Tibial nerve (tissue), 4 donors: ENCODE measurements around the gene TMEM128. TPM values are rescaled to one million over a fixed set of nuclear protein-coding genes. Genes with fewer than 3 reads are reported as not detected.
"Not testable (repeated sequence)": the region's sequence is repeated elsewhere in the genome, so short reads cannot be mapped to it uniquely, and the experiment has no call there.

ENCODE experiments used
- DNase-seq, 2 donors: peaks; one replicate each; pipeline ENCODE4 v3.0.0-alpha.2; 2019; ENCODE audit warnings: low spot score in 2 of 2
- H3K27ac ChIP-seq, 4 donors: fragments of 200-600 bp; sonication (generic) in 3 of 4; one replicate each; pipeline ENCODE4 v1.5.1; 2017 to 2019; ENCODE audit warnings: mild to moderate bottlenecking in 1 of 4
- H3K27me3 ChIP-seq, 2 donors: fragments of 200-600 bp; sonication (generic) in 1 of 2; one replicate each; pipeline versions ENCODE4 v1.5.1 to v1.6.0; 2017 to 2019
- H3K36me3 ChIP-seq, 3 donors: fragments of 200-600 bp; sonication (generic); one replicate each; pipeline ENCODE4 v1.5.1; 2018 to 2019
- H3K4me1 ChIP-seq, 4 donors: fragments of 200-600 bp; sonication (generic) in 3 of 4; one replicate each; pipeline ENCODE4 v1.5.1; 2017 to 2019
- H3K4me3 ChIP-seq, 4 donors: fragments of 200-600 bp; sonication (generic) in 3 of 4; one replicate each; pipeline ENCODE4 v1.5.1; 2017 to 2019; ENCODE audit warnings: mild to moderate bottlenecking in 1 of 4, moderate library complexity in 1 of 4
- H3K9me3 ChIP-seq, 4 donors: fragments of 200-600 bp; sonication (generic) in 3 of 4; one replicate each; pipeline ENCODE4 v1.5.1; 2017 to 2019
- EP300 ChIP-seq, 2 donors: sonication (generic); formaldehyde crosslinking; IDR thresholded peaks; one replicate each; pipeline ENCODE4 v1.6.1; 2017; ENCODE audit warnings: antibody characterized with exemption in 2 of 2, mild to moderate bottlenecking in 1 of 2
- POLR2A ChIP-seq, 2 donors: fragments of 450-650 bp; IDR thresholded peaks; one replicate each; pipeline ENCODE4 v1.6.1; 2017; ENCODE audit warnings: antibody characterized with exemption in 2 of 2, mild to moderate bottlenecking in 2 of 2, moderate library complexity in 2 of 2
- WGBS, 2 donors: methylation state at CpG; one replicate each; pipeline ENCODE4 v1.1.5; 2018; 5-methylcytosine and 5-hydroxymethylcytosine counted together
- total RNA-seq, 4 donors: library from RNA; depleted of rRNA; stranded (reverse); fragments of >200 nt; gene quantifications; one replicate each; pipeline ENCODE4 v1.1.0, GENCODE V29; 2016
- TF ChIP-seq, protein P1 (sequence below), 5 experiments: fragments of 200-600 bp in 3 of 5; fragments of 450-650 bp in 2 of 5; sonication (generic) in 3 of 5; IDR thresholded peaks; one replicate each; pipeline ENCODE4 v1.5.1; 2016 to 2019; ENCODE audit warnings: antibody characterized with exemption in 5 of 5, mild to moderate bottlenecking in 3 of 5, moderate library complexity in 2 of 5

Gene TMEM128
- total RNA-seq, 4 donors from 2014 or later, result 13.3 to 36.5 (median 23.8) TPM

- Histone ChIP-seq H3K27me3 (no peaks in the 10 kb centered on the region), H3K4me3 (no peak overlapping the region), H3K9me3 (no peaks in the 10 kb centered on the region), H3K36me3 (no peaks in the 10 kb centered on the region), H3K4me1 (peaks cover 0 to 12% (median 4%) of the 10 kb centered on the region in 4 donors), H3K27ac (no peak overlapping the region)
- TF ChIP-seq, protein P1, sequence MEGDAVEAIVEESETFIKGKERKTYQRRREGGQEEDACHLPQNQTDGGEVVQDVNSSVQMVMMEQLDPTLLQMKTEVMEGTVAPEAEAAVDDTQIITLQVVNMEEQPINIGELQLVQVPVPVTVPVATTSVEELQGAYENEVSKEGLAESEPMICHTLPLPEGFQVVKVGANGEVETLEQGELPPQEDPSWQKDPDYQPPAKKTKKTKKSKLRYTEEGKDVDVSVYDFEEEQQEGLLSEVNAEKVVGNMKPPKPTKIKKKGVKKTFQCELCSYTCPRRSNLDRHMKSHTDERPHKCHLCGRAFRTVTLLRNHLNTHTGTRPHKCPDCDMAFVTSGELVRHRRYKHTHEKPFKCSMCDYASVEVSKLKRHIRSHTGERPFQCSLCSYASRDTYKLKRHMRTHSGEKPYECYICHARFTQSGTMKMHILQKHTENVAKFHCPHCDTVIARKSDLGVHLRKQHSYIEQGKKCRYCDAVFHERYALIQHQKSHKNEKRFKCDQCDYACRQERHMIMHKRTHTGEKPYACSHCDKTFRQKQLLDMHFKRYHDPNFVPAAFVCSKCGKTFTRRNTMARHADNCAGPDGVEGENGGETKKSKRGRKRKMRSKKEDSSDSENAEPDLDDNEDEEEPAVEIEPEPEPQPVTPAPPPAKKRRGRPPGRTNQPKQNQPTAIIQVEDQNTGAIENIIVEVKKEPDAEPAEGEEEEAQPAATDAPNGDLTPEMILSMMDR (IDR thresholded peaks at IDR 0.05), result no peak
- no peak for TF ChIP-seq EP300 (IDR thresholded peaks at IDR 0.05)
- no peak for TF ChIP-seq POLR2A (IDR thresholded peaks at IDR 0.05)
- DNase-seq, result no peak
- WGBS, 2 donors, result 64 to 70% methylated on average over 10 of the region's 10 CpGs
Measured at GRCh38 chr4:4256799-4257198, 8.8 kb upstream of the TMEM128 start.

DNA sequence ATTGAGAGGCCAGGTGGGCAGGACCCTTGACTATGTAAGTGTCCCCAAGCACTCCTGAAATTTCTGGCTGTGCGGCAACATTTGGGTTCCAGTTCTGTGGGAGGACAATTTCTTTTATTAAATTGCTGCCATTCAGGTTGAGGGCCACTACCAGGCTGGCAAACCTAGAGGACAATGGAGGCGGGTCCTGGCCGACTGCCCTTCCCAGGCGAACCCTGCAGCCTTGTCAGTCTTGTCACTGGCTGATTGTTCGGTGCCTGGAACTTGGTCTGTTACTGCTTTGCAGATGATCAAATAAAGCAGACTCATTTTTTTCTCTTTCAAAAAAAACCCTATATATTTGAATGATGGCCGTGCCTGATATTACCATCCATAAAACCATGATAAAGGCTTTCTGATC, 6.6 kb upstream of the TMEM128 start:
- WGBS, 2 donors, result 46 to 66% methylated on average over 6 of the region's 6 CpGs
- H3K27me3 ChIP-seq, result no peaks in the 10 kb centered on the region
- no peaks in the 10 kb centered on the region for H3K36me3 ChIP-seq
- H3K27ac ChIP-seq, result no peak overlapping the region
- H3K4me3 ChIP-seq, result no peak overlapping the region
- H3K9me3 ChIP-seq, result no peaks in the 10 kb centered on the region
- no peak for TF ChIP-seq EP300 (IDR thresholded peaks at IDR 0.05)
- TF ChIP-seq, protein P1 (IDR thresholded peaks at IDR 0.05), result no peak
- no peak for TF ChIP-seq POLR2A (IDR thresholded peaks at IDR 0.05)
- no peak for DNase-seq
- peaks cover 0 to 12% (median 2%) of the 10 kb centered on the region in 4 donors for H3K4me1 ChIP-seq

DNA sequence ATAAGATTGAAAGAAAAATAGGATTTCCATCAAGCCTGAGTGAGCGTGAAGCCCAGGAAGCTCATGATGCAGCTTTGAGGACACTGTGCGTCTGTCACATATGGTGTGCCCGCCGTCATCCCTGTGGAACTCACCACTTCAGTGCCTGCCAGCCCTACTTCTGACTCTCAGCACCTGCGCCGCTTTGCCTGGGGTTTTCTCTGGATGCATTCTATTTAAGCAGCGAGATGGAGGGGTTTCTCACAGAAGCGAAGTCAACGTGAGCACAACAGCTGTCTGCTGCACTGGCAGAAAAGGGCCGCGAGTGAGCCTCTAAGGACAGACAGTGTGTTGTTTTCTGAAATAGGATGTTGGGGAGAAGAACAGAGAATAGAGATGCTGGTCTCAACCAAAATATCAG, 6.2 kb upstream of the TMEM128 start:
- H3K9me3 ChIP-seq, result no peaks in the 10 kb centered on the region
- DNase-seq, result no peak
- no peak overlapping the region for H3K4me3 ChIP-seq
- peaks cover 0 to 12% (median 2%) of the 10 kb centered on the region in 4 donors for H3K4me1 ChIP-seq
- H3K27me3 ChIP-seq, result no peaks in the 10 kb centered on the region
- WGBS, 2 donors, result 70 to 78% methylated on average over 11 of the region's 11 CpGs
- H3K36me3 ChIP-seq, result no peaks in the 10 kb centered on the region
- TF ChIP-seq, protein P1 (IDR thresholded peaks at IDR 0.05), result no peak
- no peak for TF ChIP-seq EP300 (IDR thresholded peaks at IDR 0.05)
- H3K27ac ChIP-seq, result no peak overlapping the region

GRCh38 chr4:4249866-4250265, 1.8 kb upstream of the TMEM128 start:
- 45 to 47% methylated on average over 8 of the region's 8 CpGs for WGBS, 2 donors
- no peaks in the 10 kb centered on the region for H3K9me3 ChIP-seq
- TF ChIP-seq EP300 (IDR thresholded peaks at IDR 0.05) (no peak), POLR2A (IDR thresholded peaks at IDR 0.05) (no peak)
- TF ChIP-seq, protein P1 (IDR thresholded peaks at IDR 0.05), result no peak

GRCh38 chr4:4249342-4249741, 1.3 kb upstream of the TMEM128 start:
- peaks cover 0 to 11% (median 0%) of the 10 kb centered on the region in 3 donors for H3K36me3 ChIP-seq
- H3K27ac ChIP-seq, result peak overlapping the region in 2 of 4 donors; percentile 92 to 96
- not testable (repeated sequence) for H3K4me3 ChIP-seq, DNase-seq, H3K9me3 ChIP-seq, H3K27me3 ChIP-seq
- 76 to 86% methylated on average over 15 of the region's 15 CpGs for WGBS, 2 donors
- H3K4me1 ChIP-seq, result peaks cover 0 to 38% (median 18%) of the 10 kb centered on the region in 4 donors

More at GRCh38 chr4:4249866-4250265, 1.8 kb upstream of the TMEM128 start:
- H3K4me1 ChIP-seq, result peaks cover 0 to 38% (median 18%) of the 10 kb centered on the region in 4 donors
- H3K4me3 ChIP-seq, result no peak overlapping the region
- H3K36me3 ChIP-seq, result peaks cover 0 to 6% (median 0%) of the 10 kb centered on the region in 3 donors
- H3K27ac ChIP-seq, result peak overlapping the region in 1 of 4 donors; percentile 92
- H3K27me3 ChIP-seq, result no peaks in the 10 kb centered on the region
- no peak for DNase-seq

- Histone ChIP-seq H3K9me3 (no peaks in the 10 kb centered on the region), H3K27me3 (no peaks in the 10 kb centered on the region), H3K36me3 (peaks cover 0 to 16% (median 0%) of the 10 kb centered on the region in 3 donors), H3K4me1 (peaks cover 0 to 38% (median 18%) of the 10 kb centered on the region in 4 donors), H3K27ac (peak overlapping the region; percentile 87 to 96 (median 92)), H3K4me3 (peak overlapping the region; percentile 83 to 99 (median 92))
- no peak for DNase-seq
- TF ChIP-seq POLR2A (IDR thresholded peaks at IDR 0.05) (no peak), EP300 (IDR thresholded peaks at IDR 0.05) (no peak)
- TF ChIP-seq, protein P1 (IDR thresholded peaks at IDR 0.05), result no peak
- WGBS, 2 donors, result 14 to 16% methylated on average over 10 of the region's 10 CpGs
Measured at GRCh38 chr4:4248885-4249203, 821 bp upstream of the TMEM128 start.
